ENCODE results near the gene TRIM59. TPM values are rescaled to one million over a fixed set of nuclear protein-coding genes. Genes with fewer than 3 reads are reported as not detected.

The TRIM59 gene
- total RNA-seq, 6 experiments from 2014 or later, result 30.9 to 50.2 (median 40.7) TPM

GRCh38 chr3:160409812-160410610 is 39.6 kb downstream of the TRIM59 start:
- no peaks in the 10 kb centered on the region for H3K27me3 Mint-ChIP-seq (ENCODE audit: insufficient read depth)
- H3K4me1 Mint-ChIP-seq (ENCODE audit: low read depth), result peaks cover 31% of the 10 kb centered on the region
- peaks cover 17% of the 10 kb centered on the region for H3K36me3 Mint-ChIP-seq (ENCODE audit: low read depth)
- no peak for DNase-seq
- H3K9me3 Mint-ChIP-seq, result no peaks in the 10 kb centered on the region
- no peak overlapping the region for H3K4me3 Mint-ChIP-seq
- H3K27ac Mint-ChIP-seq, result peak overlapping the region; percentile 67
- no peak for TF ChIP-seq CTCF (IDR thresholded peaks at IDR 0.05)

GRCh38 chr3:160403796-160404470 is 45.7 kb downstream of the TRIM59 start:
- peaks cover 11% of the 10 kb centered on the region for H3K27me3 Mint-ChIP-seq (ENCODE audit: insufficient read depth)
- peaks cover 48% of the 10 kb centered on the region for H3K4me1 Mint-ChIP-seq (ENCODE audit: low read depth)
- peak overlapping the region; percentile 99 for H3K4me3 Mint-ChIP-seq
- DNase-seq, result no peak
- peaks cover 4% of the 10 kb centered on the region; the same call in 1 of the 2 replicates for H3K9me3 Mint-ChIP-seq
- H3K27ac Mint-ChIP-seq, result peak overlapping the region; percentile 90
- no peak for TF ChIP-seq CTCF (IDR thresholded peaks at IDR 0.05)
- H3K36me3 Mint-ChIP-seq (ENCODE audit: low read depth), result peaks cover 40% of the 10 kb centered on the region

GRCh38 chr3:160403028-160403545 is 46.5 kb downstream of the TRIM59 start:
- Mint-ChIP-seq H3K9me3 (peaks cover 4% of the 10 kb centered on the region; the same call in 1 of the 2 replicates), H3K4me1 (ENCODE audit: low read depth) (peaks cover 47% of the 10 kb centered on the region), H3K27ac (peak overlapping the region; percentile 90), H3K4me3 (peak overlapping the region; percentile 99), H3K27me3 (ENCODE audit: insufficient read depth) (peaks cover 11% of the 10 kb centered on the region), H3K36me3 (ENCODE audit: low read depth) (peaks cover 34% of the 10 kb centered on the region)
- TF ChIP-seq CTCF (IDR thresholded peaks at IDR 0.05), result no peak
- DNase-seq, result no peak

GRCh38 chr3:160402221-160403027 is 47.2 kb downstream of the TRIM59 start:
- no peak for TF ChIP-seq CTCF (IDR thresholded peaks at IDR 0.05)
- peaks cover 44% of the 10 kb centered on the region for H3K4me1 Mint-ChIP-seq (ENCODE audit: low read depth)
- DNase-seq, result no peak
- peak overlapping the region; percentile 99 for H3K4me3 Mint-ChIP-seq
- peak overlapping the region; percentile 90 for H3K27ac Mint-ChIP-seq
- peaks cover 11% of the 10 kb centered on the region for H3K27me3 Mint-ChIP-seq (ENCODE audit: insufficient read depth)
- peaks cover 4% of the 10 kb centered on the region; the same call in 1 of the 2 replicates for H3K9me3 Mint-ChIP-seq
- peaks cover 34% of the 10 kb centered on the region for H3K36me3 Mint-ChIP-seq (ENCODE audit: low read depth)
